ENCODE measurements around the gene RGS18. TPM values are rescaled to one million over a fixed set of nuclear protein-coding genes. Genes with fewer than 3 reads are reported as not detected.

RGS18 gene
- total RNA-seq, 1 donor from 2014 or later: under 0.01 TPM

Other genes with a start within 250 kb of the RGS18 start
- not detected in 2 replicates for gene RGS21, start 158.5 kb downstream of the RGS18 start, total RNA-seq